ENCODE results near the gene PDE9A. TPM values are rescaled to one million over a fixed set of nuclear protein-coding genes. Genes with fewer than 3 reads are reported as not detected.
"Not testable (repeated sequence)": the region's sequence is repeated elsewhere in the genome, so short reads cannot be mapped to it uniquely, and the experiment has no call there.

The PDE9A gene
- total RNA-seq, 1 donor from 2014 or later: 1.4 TPM

GRCh38 chr21:42790520-42791065 is 137.2 kb downstream of the PDE9A start:
- no peak for DNase-seq (ENCODE audit: low read depth in 2 of 2)

GRCh38 chr21:42793774-42794173 is 140.4 kb downstream of the PDE9A start:
- no peak for DNase-seq (ENCODE audit: low read depth in 2 of 2)

- DNase-seq (ENCODE audit: low read depth in 2 of 2): no peak
These were observed 141.1 kb downstream of the PDE9A start for GRCh38 chr21:42794551-42794950.

- DNase-seq (ENCODE audit: low read depth in 2 of 2): no peak
These were observed 143.1 kb downstream of the PDE9A start for GRCh38 chr21:42796327-42797062.

- no peak for DNase-seq (ENCODE audit: low read depth in 2 of 2)
These were observed 144.1 kb downstream of the PDE9A start for GRCh38 chr21:42797522-42797921.

GRCh38 chr21:42798106-42798505 is 144.7 kb downstream of the PDE9A start:
- no peak for DNase-seq (ENCODE audit: low read depth in 2 of 2)

- DNase-seq (ENCODE audit: low read depth in 2 of 2): no peak
These were observed 146.1 kb downstream of the PDE9A start for GRCh38 chr21:42799516-42799915.

GRCh38 chr21:42799948-42800347 is 146.5 kb downstream of the PDE9A start:
- DNase-seq (ENCODE audit: low read depth in 2 of 2): no peak

- DNase-seq (ENCODE audit: low read depth in 2 of 2): not testable (repeated sequence)
These were observed 148.2 kb downstream of the PDE9A start for GRCh38 chr21:42801616-42802015.

- no peak for DNase-seq (ENCODE audit: low read depth in 2 of 2)
These were observed 153.2 kb downstream of the PDE9A start for GRCh38 chr21:42806509-42807140.

- DNase-seq (ENCODE audit: low read depth in 2 of 2): not testable (repeated sequence)
These were observed 154.0 kb downstream of the PDE9A start for GRCh38 chr21:42807293-42807895.

GRCh38 chr21:42807938-42808613 is 154.7 kb downstream of the PDE9A start:
- no peak for DNase-seq (ENCODE audit: low read depth in 2 of 2)

- no peak for DNase-seq (ENCODE audit: low read depth in 2 of 2)
These were observed 155.8 kb downstream of the PDE9A start for GRCh38 chr21:42809171-42809570.

GRCh38 chr21:42809577-42810475 is 156.4 kb downstream of the PDE9A start:
- no peak for DNase-seq (ENCODE audit: low read depth in 2 of 2)

- no peak for DNase-seq (ENCODE audit: low read depth in 2 of 2)
These were observed 158.5 kb downstream of the PDE9A start for GRCh38 chr21:42811960-42812359.

GRCh38 chr21:42812528-42813241 is 159.3 kb downstream of the PDE9A start:
- DNase-seq (ENCODE audit: low read depth in 2 of 2): not testable (repeated sequence)

- no peak for DNase-seq (ENCODE audit: low read depth in 2 of 2)
These were observed 161.8 kb downstream of the PDE9A start for GRCh38 chr21:42815217-42815616.

- peak; percentile 36 to 69 for DNase-seq (ENCODE audit: low read depth in 2 of 2)
These were observed 164.9 kb downstream of the PDE9A start for GRCh38 chr21:42818328-42818749.

GRCh38 chr21:42819861-42820615 is 166.6 kb downstream of the PDE9A start:
- DNase-seq (ENCODE audit: low read depth in 2 of 2): no peak

Data from dermis microvascular lymphatic vessel endothelial cell (primary cell).